Loucy (cell line): Measurements from ENCODE around the gene AGAP3.

ENCODE experiments used
- EZH2phosphoT487 ChIP-seq: fragments of 200-600 bp; IDR thresholded peaks from 2 replicates; pipeline ENCODE4 v1.6.1; 2018; ENCODE audit warnings: antibody characterized with exemption, mild to moderate bottlenecking, moderate library complexity, borderline replicate concordance
- TF ChIP-seq, protein P1 (sequence below): fragments of 200-600 bp; sonication (generic); conservative IDR thresholded peaks from 2 replicates; pipeline ENCODE4 v1.5.1; 2014; ENCODE audit warnings: mild to moderate bottlenecking, antibody characterized with exemption, low read length

DNA sequence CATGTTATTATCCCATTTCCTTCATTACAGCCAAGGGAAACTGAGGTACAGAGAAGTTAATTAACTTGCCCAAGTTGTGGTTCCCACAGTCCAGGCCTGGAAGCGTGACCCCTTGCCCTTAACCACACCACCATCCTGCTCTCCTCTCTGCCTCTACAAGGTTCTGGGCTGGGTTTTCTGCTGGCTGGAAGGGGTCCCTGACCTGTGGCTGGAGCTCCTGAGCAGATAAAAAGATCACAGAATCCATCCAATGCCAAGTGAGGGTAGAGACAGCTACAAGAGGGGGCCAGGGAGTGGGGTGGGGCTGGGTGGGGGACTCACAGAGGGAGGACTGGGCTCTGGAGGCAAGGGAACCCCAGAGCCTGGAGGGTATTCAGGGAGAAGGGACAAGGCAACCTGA, 91.0 kb downstream of the AGAP3 start:
- TF ChIP-seq, protein P1, sequence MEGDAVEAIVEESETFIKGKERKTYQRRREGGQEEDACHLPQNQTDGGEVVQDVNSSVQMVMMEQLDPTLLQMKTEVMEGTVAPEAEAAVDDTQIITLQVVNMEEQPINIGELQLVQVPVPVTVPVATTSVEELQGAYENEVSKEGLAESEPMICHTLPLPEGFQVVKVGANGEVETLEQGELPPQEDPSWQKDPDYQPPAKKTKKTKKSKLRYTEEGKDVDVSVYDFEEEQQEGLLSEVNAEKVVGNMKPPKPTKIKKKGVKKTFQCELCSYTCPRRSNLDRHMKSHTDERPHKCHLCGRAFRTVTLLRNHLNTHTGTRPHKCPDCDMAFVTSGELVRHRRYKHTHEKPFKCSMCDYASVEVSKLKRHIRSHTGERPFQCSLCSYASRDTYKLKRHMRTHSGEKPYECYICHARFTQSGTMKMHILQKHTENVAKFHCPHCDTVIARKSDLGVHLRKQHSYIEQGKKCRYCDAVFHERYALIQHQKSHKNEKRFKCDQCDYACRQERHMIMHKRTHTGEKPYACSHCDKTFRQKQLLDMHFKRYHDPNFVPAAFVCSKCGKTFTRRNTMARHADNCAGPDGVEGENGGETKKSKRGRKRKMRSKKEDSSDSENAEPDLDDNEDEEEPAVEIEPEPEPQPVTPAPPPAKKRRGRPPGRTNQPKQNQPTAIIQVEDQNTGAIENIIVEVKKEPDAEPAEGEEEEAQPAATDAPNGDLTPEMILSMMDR = no peak
- TF ChIP-seq EZH2phosphoT487 = no peak
